Chondrocyte (in vitro differentiated cells): ENCODE measurements around the gene PDHX. TPM values are rescaled to one million over a fixed set of nuclear protein-coding genes. Genes with fewer than 3 reads are reported as not detected.

ENCODE experiments used
- DNase-seq: peaks from one replicate; pipeline ENCODE4 v3.0.0; 2021; ENCODE audit warnings: mixed read lengths, low spot score
- H3K27ac Mint-ChIP-seq: one replicate; pipeline ENCODE4 v1.8.0; 2021; ENCODE audit warnings: mild to moderate bottlenecking, moderate library complexity, mixed read lengths; ENCODE audit not compliant: unreplicated experiment
- H3K27me3 Mint-ChIP-seq: 2 replicates; pipeline ENCODE4 v1.8.0; 2021; ENCODE audit warnings: low read depth, mixed read lengths
- H3K36me3 Mint-ChIP-seq: 2 replicates; pipeline ENCODE4 v1.8.0; 2021; ENCODE audit warnings: low read depth, mixed read lengths
- H3K4me1 Mint-ChIP-seq: 2 replicates; pipeline ENCODE4 v1.8.0; 2021; ENCODE audit warnings: low read depth, mild to moderate bottlenecking, mixed read lengths
- H3K4me3 Mint-ChIP-seq: one replicate; pipeline ENCODE4 v1.8.0; 2021; ENCODE audit warnings: mild to moderate bottlenecking, moderate library complexity, mixed read lengths; ENCODE audit not compliant: unreplicated experiment
- H3K9me3 Mint-ChIP-seq: 2 replicates; pipeline ENCODE4 v1.8.0; 2021; ENCODE audit warnings: low read depth, mixed read lengths
- CTCF ChIP-seq: fragments of 200-600 bp; sonication (generic); IDR thresholded peaks from 2 replicates; pipeline ENCODE4 v1.5.0; 2021; ENCODE audit warnings: antibody characterized with exemption, mild to moderate bottlenecking, moderate library complexity
- total RNA-seq: library from RNA; stranded (reverse); gene quantifications from 3 replicates; pipeline ENCODE4 v1.2.1, GENCODE V29; 2021

Gene PDHX
- total RNA-seq, 1 donor from 2014 or later = 38.8 TPM

GRCh38 chr11:34957206-34957605, 40.8 kb downstream of the PDHX start:
- Mint-ChIP-seq H3K9me3 (no peaks in the 10 kb centered on the region), H3K36me3 (peaks cover 9% of the 10 kb centered on the region), H3K4me1 (peaks cover 9% of the 10 kb centered on the region), H3K27me3 (no peaks in the 10 kb centered on the region), H3K27ac (no peak overlapping the region), H3K4me3 (no peak overlapping the region)
- TF ChIP-seq CTCF = no peak
- DNase-seq = no peak

GRCh38 chr11:34957606-34958005, 41.2 kb downstream of the PDHX start:
- DNase-seq = no peak
- no peaks in the 10 kb centered on the region for H3K27me3 Mint-ChIP-seq
- H3K27ac Mint-ChIP-seq = no peak overlapping the region
- no peaks in the 10 kb centered on the region for H3K9me3 Mint-ChIP-seq
- peaks cover 9% of the 10 kb centered on the region for H3K4me1 Mint-ChIP-seq
- no peak for TF ChIP-seq CTCF
- H3K4me3 Mint-ChIP-seq = no peak overlapping the region
- H3K36me3 Mint-ChIP-seq = peaks cover 9% of the 10 kb centered on the region

- Mint-ChIP-seq H3K9me3 (no peaks in the 10 kb centered on the region), H3K27me3 (no peaks in the 10 kb centered on the region), H3K4me3 (no peak overlapping the region), H3K36me3 (peaks cover 4% of the 10 kb centered on the region), H3K4me1 (peaks cover 9% of the 10 kb centered on the region), H3K27ac (no peak overlapping the region)
- TF ChIP-seq CTCF = no peak
- no peak for DNase-seq
Measured at GRCh38 chr11:34959770-34960169, 43.4 kb downstream of the PDHX start.

- Mint-ChIP-seq H3K36me3 (peaks cover 4% of the 10 kb centered on the region), H3K4me3 (no peak overlapping the region), H3K27ac (no peak overlapping the region), H3K9me3 (no peaks in the 10 kb centered on the region), H3K4me1 (peaks cover 9% of the 10 kb centered on the region), H3K27me3 (no peaks in the 10 kb centered on the region)
- TF ChIP-seq CTCF = no peak
- DNase-seq = no peak
Measured at GRCh38 chr11:34960277-34960676, 43.9 kb downstream of the PDHX start.

- Mint-ChIP-seq H3K27me3 (no peaks in the 10 kb centered on the region), H3K27ac (no peak overlapping the region), H3K36me3 (peaks cover 7% of the 10 kb centered on the region), H3K4me3 (no peak overlapping the region), H3K4me1 (peaks cover 9% of the 10 kb centered on the region), H3K9me3 (no peaks in the 10 kb centered on the region)
- no peak for TF ChIP-seq CTCF
- DNase-seq = no peak
Measured at GRCh38 chr11:34962034-34962433, 45.6 kb downstream of the PDHX start.
